Right cardiac atrium (tissue), 5 donors: ENCODE measurements around the gene ABCC11. TPM values are rescaled to one million over a fixed set of nuclear protein-coding genes. Genes with fewer than 3 reads are reported as not detected.

Experiments used
- ATAC-seq, 2 donors: fragments of 200-7000 bp; cut with Tn5 transposase; one replicate each; pipeline versions ENCODE4 v1.8.0 to v1.9.1; 2020; ENCODE audit warnings: moderate library complexity in 2 of 2, mild to moderate bottlenecking in 1 of 2
- DNase-seq, 3 donors: peaks; one replicate each; pipeline ENCODE4 v3.0.0-alpha.2; 2020
- H3K27ac ChIP-seq: one replicate; pipeline ENCODE4 v1.5.1; 2013; ENCODE audit warnings: mild to moderate bottlenecking, low read length, control low read depth, moderate library complexity
- H3K27me3 ChIP-seq: one replicate; pipeline ENCODE4 v1.6.1; 2013; ENCODE audit not compliant: control insufficient read depth, insufficient read depth
- H3K4me1 ChIP-seq: one replicate; pipeline ENCODE4 v1.6.1; 2013; ENCODE audit warnings: low read length; ENCODE audit not compliant: control insufficient read depth, insufficient read depth
- H3K4me3 ChIP-seq: one replicate; pipeline ENCODE4 v1.5.1; 2013; ENCODE audit warnings: low read length, control low read depth
- H3K9me3 ChIP-seq: one replicate; pipeline ENCODE4 v1.6.1; 2013; ENCODE audit warnings: low read length; ENCODE audit not compliant: control insufficient read depth
- WGBS: extraction: QIAGEN DNeasy Blood & Tissue Kit; methylation state at CpG from one replicate; pipeline ENCODE4 v1.1.7; 2013; 5-methylcytosine and 5-hydroxymethylcytosine counted together
- intact Hi-C, 4 donors: fragments of 100-400 bp; cut with DNase I; formaldehyde crosslinking; loops; one replicate each; pipeline versions ENCODE4 v1.11.0 to v1.14.0; 2022 to 2023
- polyA plus RNA-seq: library from polyadenylated mRNA; stranded (reverse); fragments of 200-250 nt; gene quantifications from one replicate; pipeline ENCODE4 v1.2.3, GENCODE V29; 2013
- total RNA-seq, 4 donors: library from RNA; stranded (reverse); fragmentation: NEBNext Ultra II Directional; extraction: Animal tissue kit (Norgen Biotek cat#: 25700); gene quantifications; one replicate each; pipeline ENCODE4 v1.2.1, GENCODE V29; 2021
- donor health status: healthy with polysubstance abuse.
- donor health status: DM: no; HTN: yes; CAD: no.
- donor health status: DM: no; HTN: no; CAD: no.
- donor health status: DM: no; HTN: yes; CAD: no; lungs with severe emphysema.
- donor health status: DM: yes; HTN: yes; CAD: no.

Gene ABCC11
- total and polyA plus RNA-seq, 5 donors, result 0.09 to 0.25 (median 0.09) TPM; not detected in 2

DNA sequence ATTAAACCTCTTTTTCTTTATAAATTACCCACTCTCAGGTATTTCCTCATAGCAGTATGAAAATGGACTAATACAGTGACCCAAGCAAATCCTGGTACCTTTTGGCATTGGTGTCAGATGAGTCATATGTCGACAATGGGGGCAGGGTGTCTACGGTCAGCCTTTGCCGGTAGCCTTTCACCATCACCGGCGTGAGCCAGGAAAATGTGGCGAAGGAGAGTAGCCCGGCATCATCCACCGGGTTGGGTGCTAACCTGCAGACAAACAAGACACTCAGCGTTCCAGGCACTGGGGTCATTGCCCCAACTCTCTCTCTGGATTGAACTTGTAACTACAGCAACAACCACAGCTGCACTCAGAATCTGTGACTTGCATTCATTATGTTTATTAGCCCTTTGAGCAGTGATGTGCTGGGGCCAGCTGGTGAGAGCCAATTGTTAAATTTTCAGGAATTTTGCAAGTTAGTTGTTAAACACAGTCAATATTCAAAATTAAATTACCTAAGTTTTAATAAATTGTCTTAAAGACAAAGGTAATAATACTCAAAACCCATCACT, 103.4 kb downstream of the ABCC11 start:
- no peaks in the 10 kb centered on the region for H3K4me1 ChIP-seq
- ATAC-seq, result no peak
- no peaks in the 10 kb centered on the region for H3K9me3 ChIP-seq
- intact Hi-C loops, result no loop called here
- H3K4me3 ChIP-seq, result no peak overlapping the region
- 94% methylated on average over 9 of the region's 9 CpGs for WGBS
- no peak for DNase-seq
- H3K27ac ChIP-seq, result no peak overlapping the region
- H3K27me3 ChIP-seq, result no peaks in the 10 kb centered on the region

DNA sequence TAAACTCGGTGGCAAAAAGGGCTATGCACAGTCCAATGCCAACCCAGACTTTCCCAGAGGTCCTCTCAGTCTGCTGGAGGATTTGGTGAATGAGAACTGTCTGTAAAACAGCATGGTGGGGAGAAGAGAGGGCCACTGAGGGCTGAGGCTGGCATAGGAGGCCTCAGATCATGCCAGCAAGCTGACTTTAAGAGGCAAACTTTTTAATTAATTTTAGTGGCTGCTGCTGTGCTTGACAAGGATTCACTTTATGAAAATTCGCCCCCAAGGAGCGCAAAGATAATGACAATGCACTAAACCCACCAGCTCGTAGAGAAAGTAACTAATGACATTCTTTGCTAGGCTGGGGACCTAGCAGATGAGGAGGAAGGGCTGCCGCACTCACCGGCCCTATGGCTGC, 106.5 kb downstream of the ABCC11 start:
- no peaks in the 10 kb centered on the region for H3K27me3 ChIP-seq
- ATAC-seq (no peak), DNase-seq (no peak)
- intact Hi-C loops, result no loop called here
- no peak overlapping the region for H3K4me3 ChIP-seq
- H3K27ac ChIP-seq, result no peak overlapping the region
- peaks cover 2% of the 10 kb centered on the region for H3K4me1 ChIP-seq
- 89% methylated on average over 6 of the region's 6 CpGs for WGBS
- no peaks in the 10 kb centered on the region for H3K9me3 ChIP-seq

DNA sequence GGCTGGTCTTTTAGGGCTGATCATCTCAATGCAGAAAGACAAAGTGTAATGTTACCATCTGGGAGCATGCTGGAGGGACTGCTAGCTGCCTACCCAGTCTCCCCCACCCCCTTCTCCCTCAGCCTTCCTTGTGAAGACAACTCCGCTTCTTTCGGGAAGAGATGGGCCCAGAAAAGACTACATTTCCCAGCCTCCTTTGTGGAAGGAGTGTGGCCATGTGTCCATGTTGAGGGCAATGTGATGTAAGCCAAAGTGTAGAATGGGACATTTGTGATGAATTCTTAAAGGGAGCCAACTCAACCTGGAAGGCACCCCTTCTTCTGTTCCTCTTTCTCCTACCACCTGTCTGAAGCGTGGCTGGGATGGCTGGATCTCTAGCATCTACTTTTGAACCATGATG, 107.8 kb downstream of the ABCC11 start:
- WGBS, result 91% methylated on average over 3 of the region's 3 CpGs
- H3K27ac ChIP-seq, result no peak overlapping the region

DNA sequence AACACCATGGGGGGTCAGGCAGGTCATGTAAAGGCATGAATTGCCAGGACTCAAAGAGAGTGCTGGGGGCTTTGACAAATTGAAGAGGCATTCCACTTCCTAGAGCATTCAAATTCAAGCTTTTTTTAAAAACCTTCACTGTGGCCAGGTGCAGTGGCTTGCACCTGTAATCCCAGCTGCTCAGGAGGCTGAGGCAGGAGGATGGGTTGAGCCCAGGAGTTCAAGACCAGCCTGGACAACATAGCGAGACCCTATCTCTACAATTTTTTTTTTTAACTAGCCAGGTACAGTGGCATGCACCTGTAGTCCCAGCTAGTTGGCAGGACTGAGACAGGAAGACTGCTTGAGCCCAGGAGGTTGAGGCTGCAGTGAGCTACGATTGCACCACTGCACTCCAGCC, 108.8 kb downstream of the ABCC11 start:
- H3K27ac ChIP-seq, result no peak overlapping the region
- intact Hi-C loops, result no loop called here
- DNase-seq (no peak), ATAC-seq (no peak)
- no peak overlapping the region for H3K4me3 ChIP-seq
- 86% methylated on average over 2 of the region's 2 CpGs for WGBS
- H3K9me3 ChIP-seq, result no peaks in the 10 kb centered on the region
- no peaks in the 10 kb centered on the region for H3K27me3 ChIP-seq
- H3K4me1 ChIP-seq, result peaks cover 2% of the 10 kb centered on the region

More for the DNA sequence above, 107.8 kb downstream of the ABCC11 start:
- ATAC-seq (no peak), DNase-seq (no peak)
- Histone ChIP-seq H3K9me3 (no peaks in the 10 kb centered on the region), H3K4me3 (no peak overlapping the region), H3K27me3 (no peaks in the 10 kb centered on the region), H3K4me1 (peaks cover 2% of the 10 kb centered on the region)
- intact Hi-C loops, result no loop called here

DNA sequence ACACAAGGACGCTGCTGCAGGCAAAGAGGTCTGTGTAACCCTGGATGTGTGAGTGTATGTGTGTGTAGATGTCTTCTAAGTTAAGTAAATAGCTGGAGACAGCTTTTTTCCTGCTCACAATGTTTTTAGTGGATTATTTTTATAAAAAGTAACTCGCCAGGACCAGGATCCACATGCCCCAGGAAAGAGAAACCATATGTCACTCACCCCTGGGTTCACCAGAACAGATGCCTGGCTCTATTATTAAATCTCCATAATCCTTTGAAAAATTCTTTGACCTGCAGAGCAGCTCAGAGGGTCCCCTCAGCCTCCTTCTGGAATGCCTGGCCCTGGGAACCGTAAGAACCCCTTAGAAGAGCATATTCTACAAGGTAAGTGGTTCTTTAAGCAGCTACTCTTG, 109.5 kb downstream of the ABCC11 start:
- DNase-seq, result no peak
- intact Hi-C loops, result no loop called here
- Histone ChIP-seq H3K9me3 (no peaks in the 10 kb centered on the region), H3K27me3 (no peaks in the 10 kb centered on the region), H3K27ac (no peak overlapping the region), H3K4me1 (peaks cover 2% of the 10 kb centered on the region), H3K4me3 (no peak overlapping the region)
- WGBS, result 88% methylated on average over 3 of the region's 3 CpGs
- ATAC-seq, result no peak

DNA sequence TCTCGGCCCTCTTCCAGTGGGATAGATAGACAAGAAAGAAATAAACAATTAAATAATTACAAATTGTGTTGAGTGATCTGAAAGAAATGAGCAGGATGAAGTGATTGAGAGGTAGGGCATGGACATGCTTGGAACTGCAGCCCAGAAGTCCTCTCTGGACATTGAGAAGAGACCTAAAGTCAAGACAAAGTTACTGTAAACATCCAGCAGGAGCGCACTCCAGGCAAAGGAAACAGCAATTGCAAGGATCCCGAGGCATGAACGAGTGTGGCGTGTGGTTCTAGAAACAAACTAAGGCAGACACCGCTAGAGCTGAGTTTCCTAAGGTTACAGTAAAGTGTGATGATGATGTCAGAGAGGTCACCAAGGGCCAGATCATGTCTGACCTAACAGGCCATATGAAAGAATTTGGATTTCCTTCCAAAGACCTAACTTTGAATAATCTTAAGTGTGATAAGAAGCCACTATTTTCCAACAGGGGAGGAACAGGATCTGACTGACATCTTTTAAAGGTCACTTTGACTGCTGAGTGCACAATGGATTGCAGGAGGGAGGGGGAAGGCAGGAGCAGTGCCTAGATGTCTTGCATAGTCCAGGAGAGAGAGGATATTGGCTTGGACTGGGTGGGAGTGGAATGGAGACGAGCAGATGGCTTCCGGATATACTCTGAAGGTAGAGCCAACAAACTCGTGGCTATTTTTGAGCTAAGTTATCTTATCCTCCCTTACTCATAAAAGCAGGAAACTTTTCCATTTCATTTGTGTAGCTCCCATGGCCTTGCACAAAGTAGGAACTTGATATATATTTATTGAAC, 110.6 kb downstream of the ABCC11 start:
- H3K9me3 ChIP-seq, result no peaks in the 10 kb centered on the region
- no peak overlapping the region for H3K27ac ChIP-seq
- ATAC-seq (peak; percentile 83 to 95), DNase-seq (no peak)
- H3K27me3 ChIP-seq, result no peaks in the 10 kb centered on the region
- no peak overlapping the region for H3K4me3 ChIP-seq
- WGBS, result 48% methylated on average over 9 of the region's 9 CpGs
- intact Hi-C loops, result no loop called here
- H3K4me1 ChIP-seq, result peaks cover 2% of the 10 kb centered on the region

DNA sequence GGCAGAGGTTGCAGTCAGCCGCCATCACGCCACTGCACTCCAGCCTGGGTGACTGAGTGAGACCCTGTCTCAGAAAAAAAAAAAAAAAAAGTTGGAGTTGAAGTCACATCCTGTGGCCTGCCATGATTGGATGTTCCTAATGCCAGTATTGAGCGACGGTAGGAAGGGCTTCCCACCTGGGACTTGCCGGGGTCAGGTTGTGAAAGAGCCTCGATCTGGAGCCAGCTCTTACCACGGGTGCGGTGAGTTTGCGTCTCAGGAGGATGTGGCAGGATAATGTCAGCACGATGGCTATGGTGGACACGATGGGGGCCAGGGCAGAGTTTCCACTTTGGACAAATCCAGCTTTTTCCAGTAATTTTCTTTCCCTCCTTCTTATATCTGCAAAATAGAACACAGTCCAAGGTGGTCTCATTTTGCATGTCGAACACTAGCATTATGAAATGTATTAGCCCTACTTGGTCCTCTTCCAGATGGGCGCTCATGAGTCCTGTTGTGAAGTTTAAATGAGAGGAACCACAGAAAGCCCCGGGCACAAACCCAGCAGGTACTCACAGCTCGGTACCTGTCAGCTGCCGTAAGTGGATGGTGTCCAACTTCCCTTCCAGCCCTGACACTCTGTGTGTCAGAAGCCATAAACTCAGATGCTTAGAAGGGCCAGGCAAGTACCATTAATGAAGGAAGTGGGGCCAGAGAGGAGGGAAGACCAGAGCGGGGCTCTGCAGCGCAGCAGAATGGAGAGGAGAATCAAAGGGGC, 113.7 kb downstream of the ABCC11 start:
- WGBS, result 89% methylated on average over 18 of the region's 18 CpGs
- H3K27me3 ChIP-seq, result no peaks in the 10 kb centered on the region
- H3K9me3 ChIP-seq, result no peaks in the 10 kb centered on the region
- ATAC-seq, result no peak
- peaks cover 2% of the 10 kb centered on the region for H3K4me1 ChIP-seq
- no peak overlapping the region for H3K4me3 ChIP-seq
- intact Hi-C loops, result loop anchor here in 1 of 4 donors (5.0 kb wide), 1 partner anchor 766 kb away; no protein-coding TSS in a partner anchor
- DNase-seq, result no peak
- H3K27ac ChIP-seq, result no peak overlapping the region

DNA sequence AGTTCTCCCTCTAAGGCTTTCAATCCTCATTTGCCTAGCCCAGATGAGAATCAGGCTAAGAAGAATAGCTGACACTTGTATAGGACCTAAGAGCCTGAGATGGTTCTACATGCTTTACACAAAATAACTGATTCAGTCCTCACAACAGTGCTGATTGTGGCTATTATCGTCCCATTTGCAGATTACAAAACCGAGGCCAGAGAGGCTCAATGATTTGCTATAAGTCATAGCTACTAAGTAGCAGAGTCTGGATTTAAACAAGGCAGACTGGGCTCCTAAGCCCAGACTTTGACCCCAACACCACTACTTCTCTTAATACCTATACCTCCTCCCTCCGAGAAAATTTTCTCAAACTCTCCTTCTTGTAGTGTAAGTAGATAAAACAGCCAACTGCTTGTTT, 114.6 kb downstream of the ABCC11 start:
- peaks cover 2% of the 10 kb centered on the region for H3K4me1 ChIP-seq
- H3K27me3 ChIP-seq, result no peaks in the 10 kb centered on the region
- DNase-seq, result no peak
- no peak overlapping the region for H3K4me3 ChIP-seq
- no peak overlapping the region for H3K27ac ChIP-seq
- intact Hi-C loops, result loop anchor here in 1 of 4 donors (5.0 kb wide), 1 partner anchor 765 kb away; no protein-coding TSS in a partner anchor
- 90% methylated on average over 3 of the region's 3 CpGs for WGBS
- no peaks in the 10 kb centered on the region for H3K9me3 ChIP-seq
- ATAC-seq, result no peak

DNA sequence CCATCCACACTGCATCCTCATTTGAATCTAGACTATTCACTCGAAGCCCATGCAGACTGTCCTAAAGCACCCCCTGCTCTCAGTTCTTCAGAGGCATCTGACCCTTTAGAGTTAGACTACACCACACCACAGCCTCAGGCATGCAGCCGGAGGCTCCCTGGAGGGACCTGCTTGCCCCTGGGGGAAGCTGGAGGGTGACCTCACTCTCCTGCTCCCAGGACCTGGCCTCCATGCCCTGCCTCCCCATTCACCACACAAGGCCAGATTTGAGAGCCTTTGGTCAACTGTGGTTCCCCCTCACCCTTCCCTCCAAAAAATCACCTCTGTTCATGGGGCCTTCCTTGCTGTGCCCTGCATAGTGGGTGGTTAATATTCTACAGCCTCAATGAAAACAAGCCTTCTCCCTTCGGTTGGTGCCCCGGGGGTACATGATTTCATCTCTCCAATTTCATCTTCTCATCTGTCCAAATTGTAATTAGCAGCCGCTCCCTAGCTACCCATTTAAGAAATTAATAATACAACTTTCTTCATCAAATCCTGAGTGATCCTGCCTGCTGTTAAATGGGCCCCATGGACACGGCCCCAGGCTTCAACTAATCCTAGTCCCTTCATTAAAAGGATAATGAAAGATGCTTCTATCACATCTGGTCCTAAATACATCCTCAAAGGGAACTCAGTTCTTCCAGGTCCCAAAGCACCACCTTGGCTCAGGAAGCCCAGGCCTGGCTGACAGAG, 116.0 kb downstream of the ABCC11 start:
- peaks cover 5% of the 10 kb centered on the region for H3K4me1 ChIP-seq
- WGBS, result 89% methylated on average over 6 of the region's 6 CpGs

DNA sequence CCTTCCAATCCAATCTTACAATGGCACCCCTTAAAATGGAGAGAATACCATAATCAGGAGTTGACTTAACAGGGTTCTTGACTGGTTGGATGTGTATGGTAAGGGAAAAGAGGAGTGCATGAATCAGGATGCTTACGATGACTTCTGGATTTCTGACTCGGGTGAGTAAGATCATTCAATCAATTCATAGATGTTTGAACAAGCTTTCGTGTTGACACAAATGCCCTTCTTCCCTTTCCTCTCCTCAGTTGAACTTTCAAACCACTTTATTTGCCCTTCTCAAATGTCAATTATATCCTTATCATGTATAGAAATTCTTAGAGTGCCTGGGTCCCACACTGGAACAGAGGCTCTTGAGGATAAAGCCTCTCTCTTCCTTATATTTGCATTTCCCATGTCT, 117.4 kb downstream of the ABCC11 start:
- H3K4me3 ChIP-seq, result no peak overlapping the region
- no peak for DNase-seq
- intact Hi-C loops, result loop anchor here in 1 of 4 donors (5.0 kb wide), 1 partner anchor 763 kb away; no protein-coding TSS in a partner anchor
- no peaks in the 10 kb centered on the region for H3K27me3 ChIP-seq
- H3K4me1 ChIP-seq, result peaks cover 5% of the 10 kb centered on the region
- no peaks in the 10 kb centered on the region for H3K9me3 ChIP-seq
- ATAC-seq, result no peak
- H3K27ac ChIP-seq, result no peak overlapping the region
- WGBS, result 90% methylated on average over 3 of the region's 3 CpGs

More for the DNA sequence above, 116.0 kb downstream of the ABCC11 start:
- intact Hi-C loops, result loop anchor here in 1 of 4 donors (5.0 kb wide), 1 partner anchor 764 kb away; no protein-coding TSS in a partner anchor
- DNase-seq (no peak), ATAC-seq (no peak)
- Histone ChIP-seq H3K9me3 (no peaks in the 10 kb centered on the region), H3K27me3 (no peaks in the 10 kb centered on the region), H3K4me3 (no peak overlapping the region), H3K27ac (no peak overlapping the region)
